Breast epithelium (tissue), 3 donors: ENCODE measurements around the gene ROCK2.

Experiments used
- POLR2A ChIP-seq: fragments of 450-650 bp; IDR thresholded peaks from one replicate; pipeline ENCODE4 v1.6.1; 2016; ENCODE audit warnings: antibody characterized with exemption, mild to moderate bottlenecking, moderate library complexity
- POLR2AphosphoS5 ChIP-seq, 3 donors: sonication (generic); formaldehyde crosslinking; IDR thresholded peaks; one replicate each; pipeline ENCODE4 v1.6.1; 2017; ENCODE audit warnings: antibody characterized with exemption in 3 of 3
- TF ChIP-seq, protein P1 (sequence below), 3 donors: fragments of 450-650 bp; IDR thresholded peaks; one replicate each; pipeline ENCODE4 v1.5.1; 2016 to 2017; ENCODE audit warnings: antibody characterized with exemption in 3 of 3, mild to moderate bottlenecking in 3 of 3, moderate library complexity in 3 of 3

DNA sequence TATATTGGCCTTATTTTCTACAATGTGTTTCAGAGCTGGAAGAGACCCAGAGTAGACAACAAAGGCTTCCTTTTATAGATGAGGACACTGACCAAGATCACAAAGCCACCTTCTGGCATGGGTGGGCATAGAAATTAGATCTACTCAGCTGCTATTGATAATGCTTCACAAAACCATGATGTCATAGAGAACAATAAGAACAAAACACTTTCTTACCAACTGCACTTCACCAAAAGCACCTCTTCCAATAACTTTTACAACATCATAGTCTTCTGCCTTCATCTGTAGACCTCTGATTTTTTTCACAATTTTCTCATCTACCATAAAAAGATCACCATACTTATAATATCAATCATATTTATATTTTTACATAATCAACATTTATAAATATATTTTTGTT lies 58.1 kb downstream of the ROCK2 start:
- TF ChIP-seq POLR2A (no peak), POLR2AphosphoS5 (IDR thresholded peaks at IDR 0.05) (no peak)
- TF ChIP-seq, protein P1, sequence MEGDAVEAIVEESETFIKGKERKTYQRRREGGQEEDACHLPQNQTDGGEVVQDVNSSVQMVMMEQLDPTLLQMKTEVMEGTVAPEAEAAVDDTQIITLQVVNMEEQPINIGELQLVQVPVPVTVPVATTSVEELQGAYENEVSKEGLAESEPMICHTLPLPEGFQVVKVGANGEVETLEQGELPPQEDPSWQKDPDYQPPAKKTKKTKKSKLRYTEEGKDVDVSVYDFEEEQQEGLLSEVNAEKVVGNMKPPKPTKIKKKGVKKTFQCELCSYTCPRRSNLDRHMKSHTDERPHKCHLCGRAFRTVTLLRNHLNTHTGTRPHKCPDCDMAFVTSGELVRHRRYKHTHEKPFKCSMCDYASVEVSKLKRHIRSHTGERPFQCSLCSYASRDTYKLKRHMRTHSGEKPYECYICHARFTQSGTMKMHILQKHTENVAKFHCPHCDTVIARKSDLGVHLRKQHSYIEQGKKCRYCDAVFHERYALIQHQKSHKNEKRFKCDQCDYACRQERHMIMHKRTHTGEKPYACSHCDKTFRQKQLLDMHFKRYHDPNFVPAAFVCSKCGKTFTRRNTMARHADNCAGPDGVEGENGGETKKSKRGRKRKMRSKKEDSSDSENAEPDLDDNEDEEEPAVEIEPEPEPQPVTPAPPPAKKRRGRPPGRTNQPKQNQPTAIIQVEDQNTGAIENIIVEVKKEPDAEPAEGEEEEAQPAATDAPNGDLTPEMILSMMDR (IDR thresholded peaks at IDR 0.05): no peak
